ENCODE results near the gene NDUFV1.
"Not testable (repeated sequence)": the region's sequence is repeated elsewhere in the genome, so short reads cannot be mapped to it uniquely, and the experiment has no call there.

NDUFV1 gene

GRCh38 chr11:67584881-67585873, 21.6 kb upstream of the NDUFV1 start:
- no peak for FAIRE-seq
- TF ChIP-seq POU2F2 (IDR thresholded peaks at IDR 0.05; ENCODE audit: low read depth, low read length) (no peak), TAF1 (IDR thresholded peaks at IDR 0.05; ENCODE audit: low read depth, low read length) (no peak), SPI1 (IDR thresholded peaks at IDR 0.05; ENCODE audit: low read depth, low read length) (no peak), POLR2AphosphoS5 (IDR thresholded peaks at IDR 0.05; ENCODE audit: low read depth, low read length) (no peak), PAX5 (IDR thresholded peaks at IDR 0.05; ENCODE audit: insufficient read depth, low read length, severe bottlenecking) (no peak), POLR2A (IDR thresholded peaks at IDR 0.05; ENCODE audit: low read depth, low read length) (no peak)

GRCh38 chr11:67585911-67586310, 20.8 kb upstream of the NDUFV1 start:
- FAIRE-seq (no peak), DNase-seq (ENCODE audit: insufficient read length, low spot score) (no peak)
- TF ChIP-seq POLR2AphosphoS5 (IDR thresholded peaks at IDR 0.05; ENCODE audit: low read depth, low read length) (no peak), TAF1 (IDR thresholded peaks at IDR 0.05; ENCODE audit: low read depth, low read length) (no peak), PAX5 (IDR thresholded peaks at IDR 0.05; ENCODE audit: insufficient read depth, low read length, severe bottlenecking) (no peak)

More at GRCh38 chr11:67584881-67585873, 21.6 kb upstream of the NDUFV1 start:
- DNase-seq (ENCODE audit: insufficient read length, low spot score), result no peak

GRCh38 chr11:67586568-67587250, 20.0 kb upstream of the NDUFV1 start:
- FAIRE-seq, result no peak
- TF ChIP-seq POLR2A (IDR thresholded peaks at IDR 0.05; ENCODE audit: low read depth, low read length) (no peak), POU2F2 (IDR thresholded peaks at IDR 0.05; ENCODE audit: low read depth, low read length) (no peak), PAX5 (IDR thresholded peaks at IDR 0.05; ENCODE audit: insufficient read depth, low read length, severe bottlenecking) (no peak), SPI1 (IDR thresholded peaks at IDR 0.05; ENCODE audit: low read depth, low read length) (no peak), POLR2AphosphoS5 (IDR thresholded peaks at IDR 0.05; ENCODE audit: low read depth, low read length) (no peak; the same call in 1 of the 2 replicates), TAF1 (IDR thresholded peaks at IDR 0.05; ENCODE audit: low read depth, low read length) (no peak)

GRCh38 chr11:67588136-67588503, 18.6 kb upstream of the NDUFV1 start:
- FAIRE-seq (peak; percentile 86), DNase-seq (ENCODE audit: insufficient read length, low spot score) (no peak)
- TF ChIP-seq POU2F2 (IDR thresholded peaks at IDR 0.05; ENCODE audit: low read depth, low read length) (no peak), SPI1 (IDR thresholded peaks at IDR 0.05; ENCODE audit: low read depth, low read length) (no peak), PAX5 (IDR thresholded peaks at IDR 0.05; ENCODE audit: insufficient read depth, low read length, severe bottlenecking) (no peak), POLR2A (IDR thresholded peaks at IDR 0.05; ENCODE audit: low read depth, low read length) (no peak), POLR2AphosphoS5 (IDR thresholded peaks at IDR 0.05; ENCODE audit: low read depth, low read length) (no peak), TAF1 (IDR thresholded peaks at IDR 0.05; ENCODE audit: low read depth, low read length) (no peak)

More at GRCh38 chr11:67586568-67587250, 20.0 kb upstream of the NDUFV1 start:
- DNase-seq (ENCODE audit: insufficient read length, low spot score), result no peak

- TF ChIP-seq POLR2A (IDR thresholded peaks at IDR 0.05; ENCODE audit: low read depth, low read length) (0 out of 2 replicates have a peak, but pooled peaks have one; percentile 20), SPI1 (IDR thresholded peaks at IDR 0.05; ENCODE audit: low read depth, low read length) (peak; percentile 14; the same call in 1 of the 2 replicates)
- peak; percentile 74 for FAIRE-seq
- not testable (repeated sequence) for DNase-seq (ENCODE audit: insufficient read length, low spot score)
These were observed 17.8 kb upstream of the NDUFV1 start for GRCh38 chr11:67588899-67589415.

GRCh38 chr11:67592880-67593564, 13.7 kb upstream of the NDUFV1 start:
- TF ChIP-seq POLR2A (IDR thresholded peaks at IDR 0.05; ENCODE audit: low read depth, low read length) (no peak), SPI1 (IDR thresholded peaks at IDR 0.05; ENCODE audit: low read depth, low read length) (no peak), POLR2AphosphoS5 (IDR thresholded peaks at IDR 0.05; ENCODE audit: low read depth, low read length) (no peak), POU2F2 (IDR thresholded peaks at IDR 0.05; ENCODE audit: low read depth, low read length) (no peak), PAX5 (IDR thresholded peaks at IDR 0.05; ENCODE audit: insufficient read depth, low read length, severe bottlenecking) (no peak), TAF1 (IDR thresholded peaks at IDR 0.05; ENCODE audit: low read depth, low read length) (no peak)
- DNase-seq (ENCODE audit: insufficient read length, low spot score) (no peak), FAIRE-seq (no peak)

GRCh38 chr11:67593565-67593905, 13.2 kb upstream of the NDUFV1 start:
- FAIRE-seq, result no peak
- no peak for DNase-seq (ENCODE audit: insufficient read length, low spot score)
- TF ChIP-seq TAF1 (IDR thresholded peaks at IDR 0.05; ENCODE audit: low read depth, low read length), result no peak
- no peak for TF ChIP-seq SPI1 (IDR thresholded peaks at IDR 0.05; ENCODE audit: low read depth, low read length)
- no peak for TF ChIP-seq POU2F2 (IDR thresholded peaks at IDR 0.05; ENCODE audit: low read depth, low read length)
- no peak for TF ChIP-seq POLR2AphosphoS5 (IDR thresholded peaks at IDR 0.05; ENCODE audit: low read depth, low read length)
- TF ChIP-seq POLR2A (IDR thresholded peaks at IDR 0.05; ENCODE audit: low read depth, low read length), result no peak
- TF ChIP-seq PAX5 (IDR thresholded peaks at IDR 0.05; ENCODE audit: insufficient read depth, low read length, severe bottlenecking), result no peak

GRCh38 chr11:67594480-67594879, 12.3 kb upstream of the NDUFV1 start:
- FAIRE-seq (no peak), DNase-seq (ENCODE audit: insufficient read length, low spot score) (no peak)
- TF ChIP-seq PAX5 (IDR thresholded peaks at IDR 0.05; ENCODE audit: insufficient read depth, low read length, severe bottlenecking), result no peak
- no peak for TF ChIP-seq POLR2A (IDR thresholded peaks at IDR 0.05; ENCODE audit: low read depth, low read length)
- TF ChIP-seq POLR2AphosphoS5 (IDR thresholded peaks at IDR 0.05; ENCODE audit: low read depth, low read length), result no peak
- no peak for TF ChIP-seq SPI1 (IDR thresholded peaks at IDR 0.05; ENCODE audit: low read depth, low read length)
- TF ChIP-seq POU2F2 (IDR thresholded peaks at IDR 0.05; ENCODE audit: low read depth, low read length), result no peak
- TF ChIP-seq TAF1 (IDR thresholded peaks at IDR 0.05; ENCODE audit: low read depth, low read length), result no peak

Measured in GM12891 (cell line).